ENCODE data around the gene TBC1D14. TPM values are rescaled to one million over a fixed set of nuclear protein-coding genes. Genes with fewer than 3 reads are reported as not detected.

Gene TBC1D14
- total RNA-seq, 1 experiment from 2014 or later = 44.3 TPM

- CTCF ChIA-PET = no interaction called here
- Histone ChIP-seq H3K36me3 (ENCODE audit: insufficient read depth, low read length, poor library complexity, severe bottlenecking) (no peaks in the 10 kb centered on the region), H3K4me1 (ENCODE audit: insufficient read depth, low read length, poor library complexity, severe bottlenecking) (peaks cover 16% of the 10 kb centered on the region), H3K27me3 (replicated peaks; ENCODE audit: insufficient read depth, low read depth, low read length, poor library complexity) (no peaks in the 10 kb centered on the region), H3K27ac (ENCODE audit: low read depth, low read length, poor library complexity, severe bottlenecking) (no peak overlapping the region), H3K4me3 (ENCODE audit: low read depth, low read length, poor library complexity, severe bottlenecking) (no peak overlapping the region), H3K9me3 (ENCODE audit: low read depth, low read length, poor library complexity, severe bottlenecking) (no peaks in the 10 kb centered on the region)
- intact Hi-C loops (cut with micrococcal nuclease; ENCODE audit: unreplicated experiment) = no loop called here
- no peak for DNase-seq (ENCODE audit: low spot score)
- TF ChIP-seq CTCF (conservative IDR thresholded peaks at IDR 0.05; ENCODE audit: low read depth, low read length) (no peak), EZH2 (IDR thresholded peaks at IDR 0.05; ENCODE audit: borderline replicate concordance, low read depth, low read length, poor library complexity, severe bottlenecking) (no peak)
- BruUV-seq (replicated peaks) = no TSS peak
- POLR2A ChIA-PET (ENCODE audit: low non-redundant PET) = no interaction called here
These were observed 131.6 kb downstream of the TBC1D14 start for GRCh38 chr4:7041246-7041645.

- ChIA-PET CTCF (interaction anchor here (0.7 to 1.0 kb wide), 3 partner anchors 21 to 322 kb away, joined by 3 read pairs; no protein-coding TSS in a partner anchor), POLR2A (ENCODE audit: low non-redundant PET) (no interaction called here)
- intact Hi-C loops (cut with micrococcal nuclease; ENCODE audit: unreplicated experiment) = no loop called here
- peaks cover 16% of the 10 kb centered on the region for H3K4me1 ChIP-seq (ENCODE audit: insufficient read depth, low read length, poor library complexity, severe bottlenecking)
- peak overlapping the region; percentile 72 for H3K4me3 ChIP-seq (ENCODE audit: low read depth, low read length, poor library complexity, severe bottlenecking)
- H3K36me3 ChIP-seq (ENCODE audit: insufficient read depth, low read length, poor library complexity, severe bottlenecking) = no peaks in the 10 kb centered on the region
- no TSS peak for BruUV-seq (replicated peaks)
- no peaks in the 10 kb centered on the region for H3K9me3 ChIP-seq (ENCODE audit: low read depth, low read length, poor library complexity, severe bottlenecking)
- H3K27ac ChIP-seq (ENCODE audit: low read depth, low read length, poor library complexity, severe bottlenecking) = no peak overlapping the region
- TF ChIP-seq CTCF (conservative IDR thresholded peaks at IDR 0.05; ENCODE audit: low read depth, low read length) (no peak), EZH2 (IDR thresholded peaks at IDR 0.05; ENCODE audit: borderline replicate concordance, low read depth, low read length, poor library complexity, severe bottlenecking) (no peak)
- DNase-seq (ENCODE audit: low spot score) = no peak
- no peaks in the 10 kb centered on the region for H3K27me3 ChIP-seq (replicated peaks; ENCODE audit: insufficient read depth, low read depth, low read length, poor library complexity)
These were observed 132.3 kb downstream of the TBC1D14 start for GRCh38 chr4:7041801-7042502.

GRCh38 chr4:7042503-7043283 is 133.1 kb downstream of the TBC1D14 start:
- DNase-seq (ENCODE audit: low spot score) = peak; percentile 98
- TF ChIP-seq CTCF (conservative IDR thresholded peaks at IDR 0.05; ENCODE audit: low read depth, low read length) = peak; percentile 23; the same call in 1 of the 2 replicates
- TF ChIP-seq EZH2 (IDR thresholded peaks at IDR 0.05; ENCODE audit: borderline replicate concordance, low read depth, low read length, poor library complexity, severe bottlenecking) = no peak
- H3K27ac ChIP-seq (ENCODE audit: low read depth, low read length, poor library complexity, severe bottlenecking) = no peak overlapping the region
- CTCF ChIA-PET = interaction anchor here (0.6 to 1.2 kb wide), 8 partner anchors 20 to 1112 kb away, joined by 3 to 10 read pairs (median 3); partner anchors contain the start of genes BLOC1S4 and GRPEL1
- H3K4me1 ChIP-seq (ENCODE audit: insufficient read depth, low read length, poor library complexity, severe bottlenecking) = peaks cover 16% of the 10 kb centered on the region
- intact Hi-C loops (cut with micrococcal nuclease; ENCODE audit: unreplicated experiment) = no loop called here
- POLR2A ChIA-PET (ENCODE audit: low non-redundant PET) = interaction anchor here (0.6 kb wide), 2 partner anchors 30 to 77 kb away, joined by 3 to 5 read pairs; no protein-coding TSS in a partner anchor
- no peaks in the 10 kb centered on the region for H3K36me3 ChIP-seq (ENCODE audit: insufficient read depth, low read length, poor library complexity, severe bottlenecking)
- no peaks in the 10 kb centered on the region for H3K27me3 ChIP-seq (replicated peaks; ENCODE audit: insufficient read depth, low read depth, low read length, poor library complexity)
- BruUV-seq (replicated peaks) = no TSS peak
- H3K9me3 ChIP-seq (ENCODE audit: low read depth, low read length, poor library complexity, severe bottlenecking) = no peaks in the 10 kb centered on the region
- peak overlapping the region; percentile 72 for H3K4me3 ChIP-seq (ENCODE audit: low read depth, low read length, poor library complexity, severe bottlenecking)
